ENCODE data around the gene LHFPL2.
"Not testable (repeated sequence)": the region's sequence is repeated elsewhere in the genome, so short reads cannot be mapped to it uniquely, and the experiment has no call there.

The LHFPL2 gene

DNA sequence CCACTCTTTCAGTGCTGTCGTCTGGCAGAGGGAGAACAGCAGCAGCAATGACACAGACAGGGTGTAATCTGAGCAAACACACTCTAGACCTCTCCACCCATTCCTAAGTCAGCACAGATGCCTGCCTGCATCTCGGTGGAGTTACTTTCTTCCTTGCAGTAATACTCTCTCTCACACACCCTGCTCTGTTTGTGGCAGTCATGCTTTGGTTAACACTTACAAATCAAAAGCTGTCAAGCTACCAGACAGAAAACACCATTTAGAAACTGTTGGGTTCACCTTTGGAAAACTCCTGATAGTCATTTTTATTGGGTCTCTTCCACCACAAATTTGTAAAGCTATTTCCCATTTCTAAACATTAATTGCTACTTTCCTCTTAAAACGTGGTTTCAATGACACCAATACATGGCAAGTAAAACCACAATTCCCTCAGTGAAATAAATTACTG is 27.3 kb downstream of the LHFPL2 start:
- DNase-seq (ENCODE audit: low read depth in 3 of 3), result no peak

DNA sequence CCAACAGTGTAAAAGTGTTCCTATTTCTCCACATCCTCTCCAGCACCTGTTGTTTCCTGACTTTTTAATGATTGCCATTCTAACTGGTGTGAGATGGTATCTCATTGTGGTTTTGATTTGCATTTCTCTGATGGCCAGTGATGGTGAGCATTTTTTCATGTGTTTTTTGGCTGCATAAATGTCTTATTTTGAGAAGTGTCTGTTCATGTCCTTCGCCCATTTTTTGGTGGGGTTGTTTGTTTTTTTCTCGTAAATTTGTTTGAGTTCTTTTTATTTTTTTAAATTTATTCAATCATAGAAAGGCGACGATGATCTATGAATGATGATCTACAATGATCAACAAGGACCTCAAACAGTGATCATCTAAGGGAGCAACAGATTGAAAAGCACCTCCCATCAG is 28.5 kb downstream of the LHFPL2 start:
- not testable (repeated sequence) for DNase-seq (ENCODE audit: low read depth in 3 of 3)

DNA sequence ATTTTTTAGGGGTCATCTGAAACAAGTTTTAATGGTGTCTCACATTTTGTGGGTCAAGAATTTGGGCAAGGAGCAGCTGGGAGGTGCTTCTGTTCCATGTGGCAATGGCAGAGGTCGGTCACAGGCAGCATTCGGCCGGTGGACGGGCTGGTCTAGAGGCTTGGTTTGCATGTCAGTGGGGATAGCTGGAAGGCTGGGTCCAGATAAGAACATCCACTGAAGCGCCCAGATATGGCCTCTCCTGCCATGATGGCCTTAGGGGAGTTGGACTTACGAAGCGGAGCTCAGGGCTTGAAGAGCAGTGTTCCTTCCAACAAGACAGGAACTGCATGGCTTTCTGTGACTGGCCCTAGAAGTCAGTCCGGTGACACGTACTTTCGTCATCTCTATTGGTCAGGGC is 30.3 kb downstream of the LHFPL2 start:
- no peak for DNase-seq (ENCODE audit: low read depth in 3 of 3)

- no peak for DNase-seq (ENCODE audit: low read depth in 3 of 3)
Observed at GRCh38 chr5:78615697-78616096, 32.9 kb downstream of the LHFPL2 start.

DNA sequence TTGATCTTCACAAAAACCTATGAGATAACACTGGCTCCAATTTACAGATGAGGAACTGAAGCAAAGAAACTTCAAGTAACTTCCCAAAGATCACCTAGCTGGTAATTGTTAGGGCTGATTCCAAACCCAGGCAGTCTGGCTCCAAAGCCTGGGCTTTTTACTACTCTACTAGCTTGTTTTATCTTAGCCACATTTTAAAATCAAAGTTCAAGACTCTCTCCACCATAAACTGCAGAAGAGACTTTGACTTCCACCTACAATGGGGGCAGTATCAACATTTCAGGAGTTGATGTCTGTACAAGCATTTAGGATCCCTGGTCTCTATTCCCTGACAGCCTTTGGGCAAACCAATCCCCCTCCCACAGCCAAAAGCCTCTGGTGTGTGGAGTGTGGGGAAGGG is 33.8 kb downstream of the LHFPL2 start:
- DNase-seq (ENCODE audit: low read depth in 3 of 3), result no peak

DNA sequence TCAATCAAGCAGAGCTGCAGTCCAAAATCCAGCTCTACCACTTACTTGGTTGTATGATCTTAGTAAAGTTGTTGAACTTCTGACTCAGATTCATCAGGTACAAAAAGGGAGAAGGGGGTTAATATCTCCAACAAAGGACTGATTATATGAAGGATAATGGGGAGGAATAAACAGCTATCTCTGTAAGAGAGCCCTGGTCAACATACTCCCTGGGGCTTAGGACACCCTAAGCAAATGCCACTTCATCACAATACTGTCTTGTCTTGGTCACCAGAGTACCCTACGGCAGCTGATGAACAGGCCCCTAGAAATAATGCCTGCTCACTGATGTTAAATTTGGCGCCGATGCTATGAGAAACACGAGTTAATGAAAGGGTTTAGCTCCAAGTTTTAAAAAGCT is 34.8 kb downstream of the LHFPL2 start:
- DNase-seq (ENCODE audit: low read depth in 3 of 3), result no peak

DNA sequence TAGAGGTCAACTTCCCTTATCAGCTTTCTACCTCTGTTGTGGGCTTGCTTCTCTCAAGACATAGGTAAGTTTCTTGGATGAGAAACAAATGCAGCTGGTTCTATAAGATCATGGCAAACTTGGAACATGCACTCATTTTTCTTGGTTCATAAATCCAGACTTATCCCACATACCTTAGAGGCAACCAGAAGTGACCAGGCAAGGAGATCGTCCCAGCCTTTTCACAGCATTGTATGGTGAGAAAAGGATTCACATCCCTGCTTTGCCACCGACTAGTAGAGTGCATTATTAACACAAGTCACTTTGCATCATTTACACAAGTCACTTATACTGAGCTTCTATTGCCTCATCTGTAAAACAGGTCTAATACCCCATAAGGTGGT is 35.4 kb downstream of the LHFPL2 start:
- DNase-seq (ENCODE audit: low read depth in 3 of 3), result no peak

DNA sequence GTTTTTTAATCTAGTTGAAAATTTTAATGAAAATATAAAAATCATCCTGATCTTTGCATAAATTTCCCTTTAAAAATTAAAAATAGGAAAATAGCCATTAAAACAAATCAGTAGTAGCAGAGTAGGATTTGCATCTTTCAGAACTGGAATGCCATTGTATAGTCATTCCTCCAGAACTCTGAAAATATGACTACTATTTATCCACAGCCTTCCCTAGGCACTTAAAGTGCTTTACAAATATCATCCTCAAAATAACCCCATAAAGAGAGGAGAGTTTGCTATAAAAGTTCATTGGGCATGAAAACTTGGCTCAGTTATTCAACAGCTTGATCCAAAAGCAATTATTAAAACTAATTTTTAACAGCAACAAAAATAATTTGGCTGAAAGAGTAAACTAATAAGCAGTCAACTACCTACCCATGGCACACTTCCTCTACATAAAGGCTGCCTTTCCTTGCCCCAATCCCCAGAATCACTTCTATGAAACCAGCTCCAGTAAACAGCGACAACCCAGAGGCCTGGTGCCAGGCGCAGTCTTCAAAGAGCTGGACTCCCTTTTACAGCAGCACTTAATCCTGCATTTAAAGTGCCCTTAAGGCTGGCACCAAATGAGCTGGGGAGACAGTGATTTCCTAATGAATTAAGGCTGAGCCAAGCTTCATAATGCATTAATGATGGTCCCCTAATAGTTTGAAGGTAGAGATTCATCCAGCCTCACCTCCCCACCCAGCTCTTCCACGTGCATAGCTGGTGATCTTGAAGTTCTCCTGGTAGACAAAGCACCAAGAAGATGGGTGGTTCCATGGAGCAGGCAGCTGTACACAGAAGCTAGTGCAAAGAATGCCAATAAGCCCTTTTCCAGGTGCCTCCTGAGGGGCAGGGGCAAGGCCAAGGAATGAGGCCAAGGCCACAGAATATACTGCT is 36.1 kb downstream of the LHFPL2 start:
- DNase-seq (ENCODE audit: low read depth in 3 of 3), result no peak

DNA sequence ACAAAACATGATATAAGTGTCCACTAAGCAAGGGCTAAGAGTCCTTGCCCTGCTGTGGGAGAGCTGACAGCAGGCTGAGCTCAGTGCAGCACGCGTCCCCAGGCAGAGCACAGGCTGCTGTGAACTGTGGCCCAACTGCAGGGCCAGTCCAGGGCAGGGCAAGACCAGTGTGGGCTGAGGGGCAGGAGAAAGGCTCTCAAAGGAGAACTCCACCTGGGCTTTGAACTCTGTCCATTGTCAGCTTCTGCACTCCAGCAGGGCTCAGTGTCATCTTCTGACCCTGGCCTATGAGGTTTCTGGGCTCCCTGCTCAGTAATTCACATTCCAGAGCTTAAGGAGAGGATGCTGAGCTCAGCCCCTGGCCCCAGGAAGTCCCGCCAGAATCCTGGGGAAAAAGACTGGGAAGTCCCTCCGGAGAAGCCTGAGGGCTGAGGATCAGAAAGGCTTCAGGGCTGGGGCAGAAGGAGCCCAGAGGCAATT is 37.4 kb downstream of the LHFPL2 start:
- DNase-seq (ENCODE audit: low read depth in 3 of 3), result no peak

- no peak for DNase-seq (ENCODE audit: low read depth in 3 of 3)
Observed at GRCh38 chr5:78610636-78611035, 37.9 kb downstream of the LHFPL2 start.

- DNase-seq (ENCODE audit: low read depth in 3 of 3), result no peak
Observed at GRCh38 chr5:78610163-78610583, 38.4 kb downstream of the LHFPL2 start.

GRCh38 chr5:78607864-78608263 is 40.7 kb downstream of the LHFPL2 start:
- DNase-seq (ENCODE audit: low read depth in 3 of 3), result no peak

GRCh38 chr5:78606241-78606640 is 42.3 kb downstream of the LHFPL2 start:
- DNase-seq (ENCODE audit: low read depth in 3 of 3), result no peak

GRCh38 chr5:78605611-78606010 is 43.0 kb downstream of the LHFPL2 start:
- DNase-seq (ENCODE audit: low read depth in 3 of 3), result no peak

DNA sequence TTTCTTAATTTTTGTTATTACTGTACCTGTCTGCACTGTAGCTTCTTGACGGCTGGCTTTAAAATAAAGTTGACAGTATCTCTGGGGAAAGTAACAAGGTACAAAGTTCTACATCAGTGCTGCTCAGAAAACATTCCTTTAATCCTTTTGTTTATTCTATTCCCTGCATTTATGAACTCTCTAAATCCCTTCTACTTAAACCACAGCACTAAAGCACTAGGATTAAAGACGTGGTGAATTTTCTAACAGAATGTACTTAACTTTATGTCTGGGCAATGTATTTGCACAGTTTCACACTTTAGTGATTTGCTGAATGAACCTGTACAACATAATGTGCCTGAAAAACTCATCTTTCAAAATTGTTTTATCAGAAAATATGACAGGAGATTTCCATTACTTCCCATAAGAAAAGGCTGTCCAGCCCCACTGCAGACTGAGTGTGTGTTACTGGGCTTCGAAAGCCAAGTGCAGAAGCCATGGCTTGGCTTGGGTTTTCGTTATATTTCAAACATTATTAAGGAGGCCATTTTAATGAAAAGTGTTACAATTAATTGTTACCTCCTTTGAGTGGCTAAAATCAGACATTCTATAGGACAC is 43.8 kb downstream of the LHFPL2 start:
- no peak for DNase-seq (ENCODE audit: low read depth in 3 of 3)

DNA sequence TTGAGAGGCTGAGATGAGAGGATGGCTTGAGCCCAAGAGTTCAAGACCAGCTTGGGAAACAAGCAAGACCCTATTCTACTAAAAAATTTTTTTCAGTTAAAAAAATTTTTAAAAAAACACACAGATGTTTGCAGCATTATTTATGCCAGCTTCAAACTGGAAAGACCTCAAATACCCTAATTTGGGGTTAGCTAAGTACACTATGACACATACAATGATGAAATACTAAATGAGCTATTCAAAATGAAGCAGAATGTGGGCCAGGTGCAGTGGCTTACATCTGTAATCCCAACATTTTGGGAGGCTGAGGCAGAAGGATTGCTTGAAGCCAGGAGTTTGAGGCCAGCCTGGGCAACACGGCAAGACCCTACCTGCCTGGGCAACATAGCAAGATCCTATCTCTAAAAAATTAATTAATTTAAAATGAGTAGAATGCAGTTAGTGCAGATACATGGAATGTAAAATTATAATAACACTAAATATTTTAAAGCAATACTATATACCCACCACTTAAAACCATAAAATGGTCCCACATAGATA is 44.9 kb downstream of the LHFPL2 start:
- no peak for DNase-seq (ENCODE audit: low read depth in 3 of 3)

- DNase-seq (ENCODE audit: low read depth in 3 of 3), result no peak
Observed at GRCh38 chr5:78602400-78602799, 46.2 kb downstream of the LHFPL2 start.

GRCh38 chr5:78601559-78602314 is 46.8 kb downstream of the LHFPL2 start:
- no peak for DNase-seq (ENCODE audit: low read depth in 3 of 3)

GRCh38 chr5:78600687-78601414 is 47.7 kb downstream of the LHFPL2 start:
- no peak for DNase-seq (ENCODE audit: low read depth in 3 of 3)

GRCh38 chr5:78598973-78599372 is 49.6 kb downstream of the LHFPL2 start:
- no peak for DNase-seq (ENCODE audit: low read depth in 3 of 3)

DNA sequence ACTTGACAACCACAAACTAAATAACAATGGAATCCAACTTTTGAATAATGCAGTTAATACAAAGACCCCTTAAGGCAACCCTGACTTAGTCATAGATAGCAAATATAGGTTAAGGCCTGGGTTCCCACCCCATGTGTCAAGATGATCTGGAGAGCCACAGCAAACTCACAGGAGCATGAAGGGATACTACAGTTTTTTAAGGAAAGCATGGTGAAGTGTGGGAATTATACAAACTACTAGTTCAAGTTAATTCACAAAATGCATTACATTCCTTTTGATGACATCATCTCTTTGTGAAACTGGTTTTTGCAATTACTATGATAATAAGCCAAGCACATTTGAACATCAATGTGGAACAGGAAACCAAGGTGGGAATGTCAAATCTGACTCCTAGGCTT is 50.6 kb downstream of the LHFPL2 start:
- no peak for DNase-seq (ENCODE audit: low read depth in 3 of 3)
